Posterior vena cava (tissue), 2 donors: Measurements from ENCODE around the gene WFIKKN1. TPM values are rescaled to one million over a fixed set of nuclear protein-coding genes. Genes with fewer than 3 reads are reported as not detected.
"Not testable (repeated sequence)": the region's sequence is repeated elsewhere in the genome, so short reads cannot be mapped to it uniquely, and the experiment has no call there.

Experiments used
- DNase-seq: peaks from one replicate; pipeline ENCODE4 v3.0.0-alpha.2; 2020; ENCODE audit warnings: low spot score
- intact Hi-C, 2 donors: fragments of 100-400 bp; cut with DNase I; formaldehyde crosslinking; loops; one replicate each; pipeline versions ENCODE4 v1.14.1 to v1.14.2; 2022 to 2023
- total RNA-seq, 2 donors: library from RNA; stranded (reverse); fragmentation: NEBNext Ultra II Directional; extraction: Animal tissue kit (Norgen Biotek cat#: 25700); gene quantifications; one replicate each; pipeline ENCODE4 v1.2.1, GENCODE V29; 2021
- donor health status: DM: yes; HTN: yes; CAD: no.
- donor health status: DM: yes; HTN: yes; CAD: no.

Gene WFIKKN1
- total RNA-seq, 2 donors from 2014 or later: 0.14 TPM

DNA sequence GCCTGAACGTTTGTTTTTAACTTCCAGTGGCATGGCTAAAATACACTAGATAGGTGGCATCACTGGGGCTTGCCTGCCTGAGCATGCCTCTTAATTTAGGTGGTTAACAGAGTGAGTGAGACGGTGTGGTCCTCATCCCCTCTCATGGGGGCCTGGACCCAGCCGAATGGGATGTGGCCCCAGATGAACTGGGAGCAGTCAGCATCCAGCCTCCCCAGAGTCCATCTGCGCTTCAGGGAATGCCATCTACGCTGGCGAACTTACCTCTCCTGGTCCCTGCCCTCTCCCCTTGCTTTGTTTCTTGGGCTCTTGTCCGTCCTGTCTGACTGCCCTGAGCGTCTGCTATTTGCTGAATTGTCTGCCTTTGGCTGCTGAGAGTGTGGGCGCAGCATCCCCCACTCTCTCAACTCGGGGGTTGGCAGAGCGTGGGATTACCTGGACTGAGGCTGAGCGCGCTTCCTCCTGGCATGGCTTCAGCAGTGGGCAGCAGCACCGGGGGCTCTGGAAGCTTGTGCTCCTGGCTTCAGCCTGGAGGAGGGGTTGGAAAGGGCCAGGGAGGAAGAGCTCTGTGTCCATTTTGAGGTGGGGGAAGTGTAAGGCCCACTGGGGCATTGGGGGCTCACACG, 38.8 kb upstream of the WFIKKN1 start:
- no peak for DNase-seq
- intact Hi-C loops: loop anchor here in 1 of 2 donors (2.0 to 5.0 kb wide), 2 partner anchors 40 to 61 kb away; partner anchors contain the start of gene WFIKKN1

DNA sequence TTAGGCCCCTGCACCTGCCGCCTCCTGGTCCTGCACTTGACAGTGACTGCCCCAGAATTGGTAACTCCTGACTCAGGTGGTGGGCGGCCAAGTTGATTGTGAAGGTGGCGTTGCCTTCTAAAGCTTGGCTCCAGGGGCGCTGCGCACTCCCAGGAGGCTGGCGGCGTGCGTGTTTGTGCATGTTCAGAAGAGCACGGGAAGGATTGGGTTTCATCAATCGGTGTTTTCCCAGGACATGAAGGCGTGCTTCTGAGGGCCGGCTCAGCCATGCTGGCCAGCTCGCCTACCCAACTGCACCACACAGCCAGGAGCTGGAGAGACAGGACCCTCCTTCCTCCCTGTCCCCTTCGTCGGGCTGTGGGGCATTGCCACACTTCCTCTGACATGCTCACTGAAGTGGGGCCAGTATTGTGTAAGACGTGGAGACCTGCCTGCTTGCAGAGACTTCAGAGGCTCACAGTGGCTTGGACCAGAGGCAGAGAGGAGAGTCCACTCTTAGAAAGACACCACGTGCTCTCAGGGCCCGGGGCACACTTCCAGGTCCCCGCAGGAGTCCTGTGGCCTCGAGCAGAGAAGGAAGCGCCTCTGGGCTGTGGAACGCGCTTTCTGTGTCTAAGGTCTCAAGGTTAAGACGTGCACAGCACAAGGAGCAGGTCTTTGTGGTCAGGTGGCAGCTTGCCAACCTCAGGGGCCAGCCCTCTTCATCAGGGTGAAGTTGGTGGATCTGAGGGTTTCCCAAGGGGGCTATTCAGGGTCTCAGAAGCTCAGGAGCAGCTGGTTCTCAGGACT, 38.1 kb upstream of the WFIKKN1 start:
- no peak for DNase-seq
- intact Hi-C loops: loop anchor here in 1 of 2 donors (5.0 kb wide), 1 partner anchor 40 kb away; the partner anchor contains the start of gene WFIKKN1

GRCh38 chr16:593406-593805, 37.4 kb upstream of the WFIKKN1 start:
- no peak for DNase-seq
- intact Hi-C loops: loop anchor here in 1 of 2 donors (5.0 kb wide), 1 partner anchor 39 kb away; the partner anchor contains the start of gene WFIKKN1

DNA sequence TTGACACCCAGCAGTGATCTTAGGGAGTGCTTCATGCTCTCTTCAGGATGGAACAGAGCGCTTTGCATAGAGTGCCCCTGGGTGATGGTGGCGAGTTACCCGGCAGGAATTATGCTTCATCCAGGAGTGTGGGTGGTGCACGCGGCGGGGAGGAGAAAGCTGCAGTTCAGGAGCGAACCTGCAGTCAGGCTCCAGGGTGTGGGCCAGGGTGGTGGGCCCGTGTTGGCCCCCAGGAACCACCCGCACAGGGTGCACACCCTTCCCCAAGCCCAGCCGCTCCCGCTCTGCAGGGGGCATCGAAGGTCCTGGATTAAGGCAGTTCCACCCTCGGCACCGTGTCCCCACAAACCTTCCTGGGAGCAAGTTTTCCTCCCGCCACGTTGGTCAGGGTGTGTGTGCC, 37.0 kb upstream of the WFIKKN1 start:
- no peak for DNase-seq
- intact Hi-C loops: loop anchor here in 1 of 2 donors (5.0 kb wide), 1 partner anchor 38 kb away; the partner anchor contains the start of gene WFIKKN1

DNA sequence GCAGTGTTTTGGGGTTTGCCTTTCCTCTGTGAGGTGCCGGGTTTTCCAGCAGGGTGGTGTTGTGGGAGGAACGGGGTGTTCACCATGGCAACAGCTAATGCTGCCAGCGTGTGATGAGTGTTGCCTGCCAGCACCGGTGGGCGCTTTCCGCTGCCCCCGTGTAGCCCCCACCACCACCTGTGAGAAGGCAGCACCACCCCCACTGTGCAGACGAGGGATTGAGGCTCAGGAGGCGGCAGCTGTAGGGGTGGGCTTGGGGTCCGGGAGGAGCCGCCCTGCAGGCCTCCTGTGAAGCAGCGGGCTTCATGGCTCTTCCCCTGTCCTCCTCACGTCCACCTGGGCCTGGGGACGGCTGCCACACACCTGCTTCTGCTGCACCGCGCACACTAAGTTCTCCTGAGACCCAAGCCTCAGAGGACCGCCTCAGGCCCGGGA, 35.7 kb upstream of the WFIKKN1 start:
- DNase-seq: no peak

DNA sequence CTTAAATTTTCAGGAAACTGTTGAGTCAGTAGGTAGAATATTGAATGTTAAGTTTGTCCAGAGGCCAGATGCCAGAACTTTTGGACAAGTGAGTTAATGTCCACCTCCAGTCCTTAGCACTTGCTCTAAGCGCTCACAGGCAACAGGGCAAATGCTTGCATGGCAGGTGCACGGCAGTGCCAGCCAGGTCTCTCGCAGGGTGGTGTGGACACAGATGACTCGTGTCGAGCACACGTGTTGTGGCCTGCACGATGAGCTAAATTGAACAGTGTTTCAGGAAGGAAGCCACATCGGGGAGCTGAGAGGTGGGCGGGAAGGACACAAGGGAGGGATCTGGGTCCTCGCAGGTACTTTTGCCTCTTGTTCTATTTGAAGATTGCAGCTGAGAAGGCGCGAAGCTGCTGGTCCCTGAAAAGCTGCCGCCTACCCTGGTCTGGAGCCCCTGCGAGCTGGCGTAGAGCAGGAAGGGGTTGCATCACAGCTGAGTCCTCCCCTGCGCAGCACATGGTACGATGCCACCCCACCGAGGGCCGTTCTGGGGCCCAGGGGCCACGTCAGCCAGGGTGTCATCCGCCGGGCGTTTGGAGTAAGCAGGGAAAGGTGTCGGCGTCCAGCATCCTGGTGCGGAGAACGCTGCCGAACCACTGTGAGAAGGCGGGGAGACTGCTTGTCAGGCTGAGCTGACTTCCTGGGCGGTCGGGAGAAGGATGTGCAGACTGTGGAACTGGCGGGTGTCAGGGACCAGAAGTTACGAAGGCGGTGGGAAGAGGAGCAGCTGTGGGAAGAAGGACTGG, 34.6 kb upstream of the WFIKKN1 start:
- intact Hi-C loops: no loop called here

More for the DNA sequence above, 35.7 kb upstream of the WFIKKN1 start:
- intact Hi-C loops: no loop called here

GRCh38 chr16:596736-597060, 34.1 kb upstream of the WFIKKN1 start:
- no peak for DNase-seq
- intact Hi-C loops: no loop called here

More for the DNA sequence above, 34.6 kb upstream of the WFIKKN1 start:
- DNase-seq: no peak

DNA sequence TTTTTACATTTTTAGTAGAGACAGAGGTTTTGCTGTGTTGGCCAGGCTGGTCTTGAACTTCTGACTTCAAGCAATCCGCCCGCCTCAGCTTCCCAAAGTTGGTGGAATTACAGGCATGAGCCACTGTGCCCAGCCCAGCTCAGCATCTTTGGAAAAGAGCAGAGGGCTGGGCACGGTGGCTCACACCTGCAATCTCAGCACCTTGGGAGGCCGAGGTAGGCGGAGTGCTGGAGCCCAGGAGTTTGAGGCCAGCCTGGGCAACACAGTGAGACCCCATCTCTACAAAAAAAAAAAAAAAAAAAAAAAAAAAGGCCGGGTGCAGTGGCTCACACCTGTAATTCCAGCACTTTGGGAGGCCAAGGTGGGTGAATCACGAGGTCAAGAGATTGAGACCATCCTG, 33.1 kb upstream of the WFIKKN1 start:
- intact Hi-C loops, DNase-seq: not testable (repeated sequence)

DNA sequence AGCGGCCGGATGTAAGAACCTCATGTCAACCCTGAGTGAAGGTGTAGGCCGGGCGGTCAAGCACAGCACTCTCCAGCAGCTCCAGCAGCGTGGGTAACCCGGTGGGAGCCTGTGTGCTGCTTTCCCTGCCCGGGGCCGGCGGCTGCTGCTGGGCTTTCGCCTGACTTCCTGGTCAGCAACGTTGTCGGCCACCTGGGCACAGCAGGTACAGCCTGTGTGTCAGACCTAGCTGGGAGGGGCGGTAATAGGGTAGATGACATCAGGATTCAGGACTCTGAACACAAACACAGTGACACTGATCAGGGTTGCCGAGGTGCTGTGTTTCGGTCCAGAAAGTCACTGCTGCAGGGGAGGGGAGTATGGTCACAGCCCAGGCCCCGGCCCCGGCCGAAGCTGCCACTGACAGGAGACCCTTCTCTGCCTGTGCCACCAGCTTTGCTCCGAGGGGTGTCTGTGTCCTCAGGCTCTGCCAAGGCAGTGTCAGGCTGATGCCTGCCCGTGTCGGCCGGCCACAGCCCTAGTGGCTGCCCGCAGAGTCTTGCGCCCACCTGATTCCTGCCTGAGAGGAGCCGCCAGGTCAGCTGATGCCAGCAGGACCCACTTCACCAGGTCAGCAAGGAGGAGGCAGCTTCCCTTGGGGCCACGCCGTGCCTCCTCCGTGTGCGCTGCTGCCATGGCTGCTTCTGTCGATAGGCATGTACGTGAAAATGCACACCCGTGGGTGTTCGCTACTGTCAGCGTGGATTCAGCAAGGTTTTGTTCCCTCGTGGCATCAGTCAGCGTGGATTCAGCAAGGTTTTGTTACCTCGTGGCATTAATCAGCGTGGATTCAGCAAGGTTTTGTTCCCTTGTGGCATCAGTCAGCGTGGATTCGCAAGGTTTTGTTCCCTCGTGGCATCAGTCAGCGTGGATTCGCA, 31.7 kb upstream of the WFIKKN1 start:
- intact Hi-C loops: no loop called here
- no peak for DNase-seq

DNA sequence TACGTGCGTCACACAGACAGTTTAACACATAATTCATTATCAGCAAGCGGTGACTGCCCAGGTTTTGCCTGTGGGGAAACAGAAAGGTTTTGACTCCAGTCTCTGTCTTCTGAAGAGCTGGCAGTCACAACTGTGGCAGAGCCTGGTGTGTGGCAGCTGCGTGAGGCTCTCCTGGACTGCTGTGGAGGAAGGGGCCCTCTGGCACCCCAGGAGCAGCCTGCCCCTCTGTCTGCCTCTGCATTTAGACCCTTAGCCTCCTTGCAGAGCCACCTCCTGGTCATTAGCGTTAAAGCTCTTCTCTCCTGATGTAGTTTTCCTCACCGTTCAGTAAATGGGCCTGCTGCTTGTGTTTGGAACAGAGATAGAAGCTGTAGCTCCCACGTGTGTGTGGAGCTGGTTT, 30.0 kb upstream of the WFIKKN1 start:
- intact Hi-C loops: no loop called here
- no peak for DNase-seq

DNA sequence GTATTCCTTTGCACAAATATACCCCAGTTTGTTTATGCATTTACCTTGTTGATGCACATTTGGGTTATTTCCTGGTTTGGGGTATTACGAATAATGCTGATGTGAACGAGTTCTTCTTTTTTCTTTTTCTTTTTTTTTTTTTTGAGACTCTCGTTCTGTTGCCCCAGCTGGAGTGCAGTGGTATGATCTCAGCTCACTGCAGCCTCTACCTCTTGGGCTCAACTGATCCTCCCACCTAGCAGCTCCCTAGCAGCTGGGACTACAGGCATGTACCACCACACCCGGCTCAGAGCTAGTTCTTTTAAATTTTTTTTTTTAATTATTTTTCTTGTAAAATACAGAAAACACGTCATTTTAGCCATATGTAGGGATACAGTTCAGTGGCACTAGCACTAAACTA, 26.9 kb upstream of the WFIKKN1 start:
- DNase-seq: no peak
- intact Hi-C loops: loop anchor here in 1 of 2 donors (2.0 kb wide), 1 partner anchor 21 kb away; no protein-coding TSS in a partner anchor

DNA sequence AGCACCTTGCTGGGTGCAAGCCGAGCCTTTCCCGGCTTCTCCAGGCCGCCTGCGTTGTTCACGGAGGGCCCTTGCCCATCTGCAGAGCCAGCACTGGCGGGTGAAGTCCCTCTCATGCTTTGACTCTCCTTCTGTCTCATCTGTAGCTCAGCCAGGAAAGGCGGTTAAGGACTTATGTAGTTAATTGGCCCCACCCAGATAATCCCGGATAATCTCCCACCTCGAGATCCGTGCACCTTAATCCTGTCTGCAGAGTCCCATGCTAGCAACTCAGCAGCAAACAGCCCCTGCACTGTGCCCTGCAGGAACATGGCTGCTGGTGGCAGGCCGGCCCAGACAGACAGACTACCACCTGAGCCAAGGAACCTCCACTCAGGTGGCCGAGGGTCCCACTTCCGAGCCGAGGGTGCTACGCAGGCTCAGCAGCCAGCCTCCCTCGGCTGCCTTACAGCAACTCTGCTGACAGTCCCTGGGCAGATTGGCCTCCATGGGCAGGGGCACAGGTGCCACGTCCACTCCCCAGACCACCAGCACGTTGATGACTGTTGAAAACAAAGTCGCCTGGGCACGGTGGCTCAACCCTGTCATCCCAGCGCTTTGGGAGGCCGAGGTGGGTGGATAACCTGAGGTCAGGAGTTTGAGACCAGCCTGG, 24.0 kb upstream of the WFIKKN1 start:
- intact Hi-C loops: no loop called here
- DNase-seq: no peak

- intact Hi-C loops: no loop called here
- no peak for DNase-seq
Observed at GRCh38 chr16:608019-608418, 22.8 kb upstream of the WFIKKN1 start.

DNA sequence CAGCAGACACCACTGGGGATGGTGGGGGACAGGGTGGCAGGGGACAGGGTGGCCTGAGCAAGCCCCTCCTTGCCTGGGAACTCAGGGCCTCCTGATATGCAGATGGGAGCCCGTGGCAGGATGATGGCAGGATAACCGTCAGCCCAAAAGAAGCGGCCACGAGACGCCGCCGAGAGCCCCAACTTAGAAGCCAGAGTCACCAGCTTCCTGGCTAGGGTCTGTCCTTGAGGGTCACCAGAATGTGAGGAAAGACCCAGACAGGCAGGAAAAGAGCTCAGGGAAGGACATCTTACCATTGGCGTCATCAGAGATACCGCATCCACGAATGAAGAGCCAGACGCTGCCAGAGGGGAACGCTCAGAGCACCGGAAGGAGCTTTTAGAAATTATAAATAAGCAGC, 21.5 kb upstream of the WFIKKN1 start:
- intact Hi-C loops: no loop called here
- DNase-seq: no peak

GRCh38 chr16:609984-610383, 20.8 kb upstream of the WFIKKN1 start:
- DNase-seq: no peak
- intact Hi-C loops: no loop called here

GRCh38 chr16:610513-611381, 20.0 kb upstream of the WFIKKN1 start:
- intact Hi-C loops: no loop called here
- no peak for DNase-seq

DNA sequence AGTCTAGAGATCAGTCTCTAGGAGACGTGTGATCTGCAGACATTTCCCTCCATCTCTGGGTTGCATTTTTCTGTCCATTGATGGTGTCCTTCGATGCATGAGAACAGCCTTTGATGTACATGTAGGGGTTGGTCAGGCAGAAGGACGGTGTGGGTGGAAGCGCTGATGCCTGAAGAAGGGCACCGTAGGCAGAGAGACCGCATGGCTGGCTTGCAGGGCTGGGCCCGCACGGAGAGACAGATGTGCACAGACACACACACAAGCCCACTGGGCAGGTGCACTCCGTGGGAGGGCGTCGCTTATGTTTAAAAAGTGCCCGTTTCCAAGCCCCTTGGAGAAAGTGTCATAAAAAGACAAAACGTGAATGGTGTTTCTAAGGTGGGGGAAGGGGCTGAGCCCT, 15.7 kb upstream of the WFIKKN1 start:
- no peak for DNase-seq

More for the DNA sequence above, 15.7 kb upstream of the WFIKKN1 start:
- intact Hi-C loops: no loop called here
